NCI-H2171 treated with DMSO at 0.1 percent for 48 hours (cell line): Measurements from ENCODE around the gene AREG.

Experiments used
- DNase-seq: peaks from one replicate; lab custom pipeline; 2025; lab: John Stamatoyannopoulos, UW

The AREG gene

GRCh38 chr4:74463123-74463522, 18.2 kb downstream of the AREG start:
- DNase-seq, result no peak

GRCh38 chr4:74464291-74464690, 19.4 kb downstream of the AREG start:
- no peak for DNase-seq

GRCh38 chr4:74466242-74466641, 21.3 kb downstream of the AREG start:
- DNase-seq, result no peak

- DNase-seq, result no peak
These were observed 26.3 kb downstream of the AREG start for GRCh38 chr4:74471264-74471663.

GRCh38 chr4:74473155-74473811, 28.3 kb downstream of the AREG start:
- DNase-seq, result no peak

- DNase-seq, result no peak
These were observed 29.6 kb downstream of the AREG start for GRCh38 chr4:74474345-74475090.

GRCh38 chr4:74475091-74475800, 30.3 kb downstream of the AREG start:
- DNase-seq, result no peak

- DNase-seq, result no peak
These were observed 31.0 kb downstream of the AREG start for GRCh38 chr4:74475946-74476345.

- DNase-seq, result no peak
These were observed 34.1 kb downstream of the AREG start for GRCh38 chr4:74479009-74479408.

- DNase-seq, result no peak
These were observed 35.3 kb downstream of the AREG start for GRCh38 chr4:74480267-74480666.

- DNase-seq, result no peak
These were observed 37.1 kb downstream of the AREG start for GRCh38 chr4:74481891-74482609.

GRCh38 chr4:74483226-74483911, 38.4 kb downstream of the AREG start:
- no peak for DNase-seq

- no peak for DNase-seq
These were observed 42.0 kb downstream of the AREG start for GRCh38 chr4:74486905-74487304.

- DNase-seq, result no peak
These were observed 42.8 kb downstream of the AREG start for GRCh38 chr4:74487771-74488170.

- no peak for DNase-seq
These were observed 45.8 kb downstream of the AREG start for GRCh38 chr4:74490736-74491135.

- no peak for DNase-seq
These were observed 55.2 kb downstream of the AREG start for GRCh38 chr4:74499986-74500781.

- DNase-seq, result no peak
These were observed 56.6 kb downstream of the AREG start for GRCh38 chr4:74501579-74501978.

- no peak for DNase-seq
These were observed 58.6 kb downstream of the AREG start for GRCh38 chr4:74503580-74503979.

GRCh38 chr4:74504212-74504611, 59.3 kb downstream of the AREG start:
- DNase-seq, result no peak
